Activated T-cell treated with anti-CD3 and anti-CD28 coated beads for 1 hour (primary cell): ENCODE data around the gene SBF1.
"Not testable (repeated sequence)": the region's sequence is repeated elsewhere in the genome, so short reads cannot be mapped to it uniquely, and the experiment has no call there.

Experiments
- DNase-seq: peaks from one replicate; pipeline ENCODE4 v3.0.0-alpha.2; 2020; ENCODE audit warnings: low read depth

The SBF1 gene, protein sequence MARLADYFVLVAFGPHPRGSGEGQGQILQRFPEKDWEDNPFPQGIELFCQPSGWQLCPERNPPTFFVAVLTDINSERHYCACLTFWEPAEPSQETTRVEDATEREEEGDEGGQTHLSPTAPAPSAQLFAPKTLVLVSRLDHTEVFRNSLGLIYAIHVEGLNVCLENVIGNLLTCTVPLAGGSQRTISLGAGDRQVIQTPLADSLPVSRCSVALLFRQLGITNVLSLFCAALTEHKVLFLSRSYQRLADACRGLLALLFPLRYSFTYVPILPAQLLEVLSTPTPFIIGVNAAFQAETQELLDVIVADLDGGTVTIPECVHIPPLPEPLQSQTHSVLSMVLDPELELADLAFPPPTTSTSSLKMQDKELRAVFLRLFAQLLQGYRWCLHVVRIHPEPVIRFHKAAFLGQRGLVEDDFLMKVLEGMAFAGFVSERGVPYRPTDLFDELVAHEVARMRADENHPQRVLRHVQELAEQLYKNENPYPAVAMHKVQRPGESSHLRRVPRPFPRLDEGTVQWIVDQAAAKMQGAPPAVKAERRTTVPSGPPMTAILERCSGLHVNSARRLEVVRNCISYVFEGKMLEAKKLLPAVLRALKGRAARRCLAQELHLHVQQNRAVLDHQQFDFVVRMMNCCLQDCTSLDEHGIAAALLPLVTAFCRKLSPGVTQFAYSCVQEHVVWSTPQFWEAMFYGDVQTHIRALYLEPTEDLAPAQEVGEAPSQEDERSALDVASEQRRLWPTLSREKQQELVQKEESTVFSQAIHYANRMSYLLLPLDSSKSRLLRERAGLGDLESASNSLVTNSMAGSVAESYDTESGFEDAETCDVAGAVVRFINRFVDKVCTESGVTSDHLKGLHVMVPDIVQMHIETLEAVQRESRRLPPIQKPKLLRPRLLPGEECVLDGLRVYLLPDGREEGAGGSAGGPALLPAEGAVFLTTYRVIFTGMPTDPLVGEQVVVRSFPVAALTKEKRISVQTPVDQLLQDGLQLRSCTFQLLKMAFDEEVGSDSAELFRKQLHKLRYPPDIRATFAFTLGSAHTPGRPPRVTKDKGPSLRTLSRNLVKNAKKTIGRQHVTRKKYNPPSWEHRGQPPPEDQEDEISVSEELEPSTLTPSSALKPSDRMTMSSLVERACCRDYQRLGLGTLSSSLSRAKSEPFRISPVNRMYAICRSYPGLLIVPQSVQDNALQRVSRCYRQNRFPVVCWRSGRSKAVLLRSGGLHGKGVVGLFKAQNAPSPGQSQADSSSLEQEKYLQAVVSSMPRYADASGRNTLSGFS (N-terminal part only)

GRCh38 chr22:50474710-50475651 is at the start of gene SBF1:
Gene SBF1 (minus strand): TSS chr22:50475035. CDS start chr22:50474840, 195 bp downstream.
- peak; percentile 83 for DNase-seq

- no peak for DNase-seq
Measured at GRCh38 chr22:50523806-50524675, 49.2 kb upstream of the SBF1 start.

DNA sequence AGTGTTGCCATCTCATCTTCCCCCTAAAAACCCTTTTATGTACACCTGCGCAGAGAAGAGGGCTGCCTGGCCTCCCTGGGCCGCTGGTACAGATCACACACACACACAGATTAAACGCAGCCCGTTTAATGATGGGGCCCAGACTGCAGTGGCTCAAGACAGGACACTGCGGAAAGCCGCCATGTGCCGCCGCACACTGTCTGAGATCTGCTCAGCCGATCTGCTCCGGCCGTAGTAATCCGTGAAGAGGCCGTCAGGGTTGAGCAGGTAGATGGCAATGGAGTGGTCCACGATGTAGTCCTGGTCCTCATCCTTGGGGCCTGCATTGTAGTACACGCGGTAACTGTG is 48.6 kb upstream of the SBF1 start:
- DNase-seq = no peak

- DNase-seq = no peak
Measured at GRCh38 chr22:50522806-50523438, 48.1 kb upstream of the SBF1 start.

- no peak for DNase-seq
Measured at GRCh38 chr22:50522208-50522805, 47.5 kb upstream of the SBF1 start.

DNA sequence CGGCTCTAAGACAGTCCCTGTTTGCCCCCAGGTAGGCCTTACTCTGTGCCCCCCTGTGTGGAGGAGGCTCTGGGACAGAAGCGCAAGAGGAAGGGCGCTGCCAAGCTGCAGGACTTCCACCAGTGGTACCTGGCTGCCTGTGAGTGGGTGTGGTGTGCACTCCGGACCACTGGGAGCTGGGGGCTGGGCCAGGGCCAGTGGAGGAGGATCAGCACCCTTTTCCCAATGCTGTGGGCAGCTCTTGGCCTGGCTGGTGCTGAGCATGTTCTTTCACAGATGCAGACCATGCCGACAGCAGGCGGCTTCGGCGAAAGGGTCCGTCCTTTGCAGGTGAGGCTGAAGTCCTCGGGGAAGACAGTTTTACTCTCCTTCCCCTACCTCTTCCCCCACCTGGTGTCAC is 46.9 kb upstream of the SBF1 start:
- no peak for DNase-seq

DNA sequence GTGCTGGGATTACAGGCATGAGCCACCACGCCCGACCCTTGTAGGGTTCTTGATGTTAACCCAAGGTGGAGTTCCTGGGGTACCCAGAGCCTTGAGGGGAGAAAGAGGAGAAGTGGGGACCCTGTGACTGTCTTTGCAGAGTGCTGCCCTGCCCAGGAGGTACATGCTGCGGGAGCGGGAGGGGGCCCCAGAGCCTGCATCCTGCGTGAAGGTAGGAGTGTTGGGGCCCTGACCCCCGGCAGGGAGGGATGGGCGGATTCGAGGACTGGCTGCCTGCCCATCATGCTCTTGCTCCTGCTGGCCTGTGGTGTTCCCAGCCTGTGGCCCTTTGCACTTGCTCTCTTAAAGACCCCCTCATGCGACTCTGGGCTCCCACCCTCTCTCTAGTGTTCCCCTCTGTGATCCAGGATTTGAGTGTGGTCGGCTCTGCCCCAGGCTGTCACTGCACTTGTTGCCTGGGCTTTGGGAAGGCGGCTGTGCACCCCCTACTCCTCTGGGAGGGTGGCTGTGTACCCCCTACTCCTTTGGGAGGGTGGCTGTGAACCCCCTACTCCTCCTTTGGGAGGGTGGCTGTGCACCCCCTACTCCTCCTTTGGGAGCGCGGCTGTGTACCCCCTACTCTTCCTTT is 46.1 kb upstream of the SBF1 start:
- no peak for DNase-seq

GRCh38 chr22:50520184-50520583 is 45.3 kb upstream of the SBF1 start:
- not testable (repeated sequence) for DNase-seq

GRCh38 chr22:50519151-50519550 is 44.3 kb upstream of the SBF1 start:
- no peak for DNase-seq

DNA sequence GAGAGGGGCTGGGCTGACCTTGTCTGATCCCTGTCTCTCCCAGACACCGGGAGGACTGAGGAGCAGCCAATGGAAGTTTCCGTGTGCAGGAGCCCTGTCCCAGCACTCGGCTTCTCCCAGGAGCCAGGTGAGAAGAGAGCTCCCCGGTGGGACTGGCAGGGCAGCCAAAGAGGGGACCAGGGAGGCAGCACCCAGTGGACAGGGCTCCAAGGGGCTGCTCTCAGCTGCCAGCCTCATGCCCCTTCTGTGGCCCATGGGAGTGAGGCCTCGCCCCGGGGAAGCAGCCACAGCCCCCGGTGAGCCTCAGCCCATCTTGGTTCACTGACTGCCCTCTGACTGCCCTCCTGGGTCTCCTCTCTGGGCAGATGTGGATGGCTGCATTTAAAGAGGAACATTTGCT is 43.8 kb upstream of the SBF1 start:
- DNase-seq = no peak

DNA sequence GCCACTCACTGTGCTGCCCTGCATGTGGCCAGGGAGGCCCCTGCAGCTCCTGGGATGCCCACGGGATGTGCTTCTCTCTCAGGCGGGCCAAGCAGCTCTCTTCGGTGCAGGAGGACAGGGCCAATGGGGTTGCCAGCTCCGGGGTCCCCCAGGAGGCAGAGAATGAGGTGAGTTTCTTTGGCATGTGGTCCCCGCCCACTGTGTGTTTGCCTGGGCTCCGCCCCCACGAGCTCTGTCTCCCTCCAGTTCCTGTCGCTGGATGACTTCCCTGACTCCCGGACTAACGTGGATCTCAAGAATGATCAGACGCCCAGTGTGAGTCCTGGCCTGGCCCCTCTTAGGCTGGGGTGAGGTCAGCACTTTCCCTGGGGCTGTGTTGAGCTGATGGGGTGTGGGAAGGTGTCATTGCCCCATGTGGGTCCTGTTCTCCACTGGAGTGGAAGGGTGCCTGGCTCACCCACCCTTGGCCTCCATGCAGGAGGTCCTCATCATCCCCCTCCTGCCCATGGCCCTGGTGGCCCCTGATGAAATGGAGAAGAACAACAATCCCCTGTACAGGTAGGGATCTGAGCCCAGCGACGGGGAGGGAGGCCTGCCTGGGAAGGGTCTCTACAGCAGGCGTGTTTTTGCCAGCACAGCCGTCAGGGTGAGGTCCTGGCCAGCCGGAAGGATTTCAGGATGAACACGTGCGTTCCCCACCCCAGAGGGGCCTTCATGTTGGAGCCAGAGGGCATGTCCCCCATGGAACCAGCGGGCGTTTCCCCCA is 42.8 kb upstream of the SBF1 start:
- no peak for DNase-seq

- DNase-seq = no peak
Measured at GRCh38 chr22:50516891-50517290, 42.1 kb upstream of the SBF1 start.

DNA sequence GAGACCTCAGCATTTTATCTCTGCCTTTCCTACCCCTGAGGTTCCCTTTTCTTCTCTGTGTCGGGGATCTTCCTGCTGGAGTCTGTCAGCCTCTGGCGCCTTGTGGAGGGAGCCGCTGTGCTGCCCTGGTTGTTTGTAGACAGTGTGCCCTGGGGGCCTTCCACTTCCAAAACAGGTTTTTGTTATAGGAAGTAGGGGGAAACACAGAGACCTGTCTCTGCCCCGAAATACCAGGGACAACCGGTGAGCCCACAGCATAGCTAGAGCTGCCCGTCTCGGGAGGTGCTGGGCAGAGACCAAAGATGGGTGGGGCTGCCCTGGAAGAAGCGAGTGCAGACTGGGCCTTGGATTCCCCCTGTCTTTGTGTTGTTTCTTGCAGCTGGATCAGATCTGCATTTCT is 41.2 kb upstream of the SBF1 start:
- no peak for DNase-seq

DNA sequence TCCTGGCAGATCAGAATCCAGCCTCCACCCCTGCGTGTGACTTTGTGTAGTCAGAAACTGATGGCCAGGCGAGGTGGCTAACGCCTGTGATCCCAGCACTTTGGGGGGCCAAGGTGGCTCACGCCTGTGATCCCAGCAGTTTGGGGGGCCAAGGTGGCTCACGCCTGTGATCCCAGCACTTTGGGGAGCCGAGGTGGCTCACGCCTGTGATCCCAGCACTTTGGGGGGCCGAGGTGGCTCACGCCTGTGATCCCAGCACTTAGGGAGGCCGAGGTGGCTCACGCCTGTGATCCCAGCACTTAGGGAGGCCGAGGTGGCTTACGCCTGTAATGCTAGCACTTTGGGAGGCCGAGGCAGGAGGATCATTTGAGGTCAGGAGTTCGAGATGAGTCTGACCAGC is 38.3 kb upstream of the SBF1 start:
- DNase-seq = no peak

DNA sequence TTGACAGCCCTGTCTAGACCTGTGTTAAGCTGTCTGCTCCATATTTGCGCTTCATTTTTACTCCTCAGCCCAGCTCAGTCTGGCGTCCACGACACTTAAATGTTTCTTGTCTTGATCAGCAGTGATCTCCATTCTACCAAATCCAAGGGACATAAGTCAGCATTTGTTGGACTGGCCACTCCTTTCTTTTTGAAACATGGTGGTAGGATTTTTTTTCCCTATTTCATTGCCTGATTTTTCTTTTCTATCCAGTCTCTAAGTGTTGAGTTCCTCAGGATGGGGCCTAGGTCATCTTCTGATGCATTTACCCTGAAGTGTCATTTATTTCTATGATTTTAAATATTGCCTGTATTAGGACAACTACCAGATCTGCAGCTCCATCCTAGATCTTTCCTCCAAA is 34.1 kb upstream of the SBF1 start:
- no peak for DNase-seq

DNA sequence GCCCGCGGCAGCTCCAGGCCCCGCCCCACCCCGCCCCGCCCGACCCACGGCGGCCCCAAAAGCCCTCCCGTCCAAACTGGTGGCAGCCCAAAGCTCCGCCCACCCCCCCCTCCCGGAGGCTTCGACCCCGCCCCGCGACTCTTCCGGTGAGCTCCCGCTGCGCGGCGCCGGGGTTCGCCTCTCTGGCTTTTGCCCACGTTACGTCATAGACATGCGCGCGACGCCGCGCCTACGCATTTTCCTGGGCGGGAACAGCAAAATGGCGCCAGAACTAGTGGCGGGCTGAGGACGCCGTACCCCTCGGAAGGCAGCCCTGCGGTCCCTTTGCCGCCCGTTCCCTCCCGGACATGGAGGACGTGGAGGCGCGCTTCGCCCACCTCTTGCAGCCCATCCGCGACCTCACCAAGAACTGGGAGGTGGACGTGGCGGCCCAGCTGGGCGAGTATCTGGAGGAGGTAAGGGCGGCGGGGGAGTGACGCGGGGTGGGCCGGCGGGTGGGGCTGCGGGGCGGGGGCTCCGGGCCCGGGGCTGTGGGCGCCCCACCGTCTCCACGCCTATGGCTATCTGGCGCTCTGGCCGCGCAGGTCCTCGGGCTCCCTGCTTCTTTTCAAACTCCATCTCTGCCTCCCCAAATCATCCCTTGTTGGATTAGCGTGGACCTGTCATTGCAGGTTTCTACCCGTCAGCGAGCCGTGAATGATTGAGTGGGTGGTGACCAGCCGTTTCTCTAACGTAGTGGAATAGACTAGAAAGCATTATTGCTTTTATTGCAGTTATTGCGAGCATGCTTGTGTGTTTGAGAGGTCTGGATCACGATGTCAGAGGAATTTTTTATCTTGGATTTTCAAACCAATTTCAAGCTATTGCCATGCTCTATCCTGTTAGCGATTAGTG is 33.4 kb upstream of the SBF1 start, which contains the start of gene NCAPH2:
NCAPH2 (plus strand) TSS at position 234 of the 894 bp plus-strand sequence; CDS start at position 348, 114 bp downstream.
- peak; percentile 98 for DNase-seq

GRCh38 chr22:50507421-50507990 is 32.7 kb upstream of the SBF1 start, which contains the start of gene LMF2:
Gene LMF2 (minus strand): TSS chr22:50507702. CDS start chr22:50507675, 27 bp downstream.
- DNase-seq = peak; percentile 93
